OCI-LY1 (cell line): Measurements from ENCODE around the gene RCAN3.

Experiments used
- EZH2 ChIP-seq: fragments of 200-600 bp; sonication (generic), shearing (Covaris generic); IDR thresholded peaks from 2 replicates; pipeline ENCODE4 v1.8.0; 2017; ENCODE audit warnings: borderline replicate concordance, mixed run types, mild to moderate bottlenecking, antibody characterized with exemption, low read length, moderate library complexity, mixed read lengths
- TF ChIP-seq, protein P1 (sequence below): fragments of 200-600 bp; sonication (generic), shearing (Covaris generic); IDR thresholded peaks from 2 replicates; pipeline ENCODE4 v1.5.1; 2017; ENCODE audit warnings: mild to moderate bottlenecking, antibody characterized with exemption, low read length, moderate library complexity, mixed read lengths

DNA sequence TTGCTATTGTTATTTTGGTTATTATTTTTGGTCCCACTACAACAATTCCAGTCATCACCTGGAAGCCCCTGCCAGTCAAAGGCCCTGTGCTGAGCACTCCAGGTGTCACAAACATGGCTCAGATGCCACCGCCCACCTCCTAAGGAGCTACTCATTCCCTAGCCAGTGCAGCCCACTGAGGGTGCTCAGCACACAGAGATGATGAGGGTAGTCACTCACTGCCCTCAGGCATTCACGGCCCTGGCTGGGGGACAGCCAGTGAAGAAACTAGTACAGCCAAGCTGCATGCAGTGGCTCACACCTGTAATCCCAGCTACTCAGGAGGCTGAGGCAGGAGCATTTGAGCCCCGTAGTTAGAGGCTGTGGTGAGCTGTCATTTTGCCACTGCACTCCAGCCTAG, 44.8 kb upstream of the RCAN3 start:
- TF ChIP-seq, protein P1, sequence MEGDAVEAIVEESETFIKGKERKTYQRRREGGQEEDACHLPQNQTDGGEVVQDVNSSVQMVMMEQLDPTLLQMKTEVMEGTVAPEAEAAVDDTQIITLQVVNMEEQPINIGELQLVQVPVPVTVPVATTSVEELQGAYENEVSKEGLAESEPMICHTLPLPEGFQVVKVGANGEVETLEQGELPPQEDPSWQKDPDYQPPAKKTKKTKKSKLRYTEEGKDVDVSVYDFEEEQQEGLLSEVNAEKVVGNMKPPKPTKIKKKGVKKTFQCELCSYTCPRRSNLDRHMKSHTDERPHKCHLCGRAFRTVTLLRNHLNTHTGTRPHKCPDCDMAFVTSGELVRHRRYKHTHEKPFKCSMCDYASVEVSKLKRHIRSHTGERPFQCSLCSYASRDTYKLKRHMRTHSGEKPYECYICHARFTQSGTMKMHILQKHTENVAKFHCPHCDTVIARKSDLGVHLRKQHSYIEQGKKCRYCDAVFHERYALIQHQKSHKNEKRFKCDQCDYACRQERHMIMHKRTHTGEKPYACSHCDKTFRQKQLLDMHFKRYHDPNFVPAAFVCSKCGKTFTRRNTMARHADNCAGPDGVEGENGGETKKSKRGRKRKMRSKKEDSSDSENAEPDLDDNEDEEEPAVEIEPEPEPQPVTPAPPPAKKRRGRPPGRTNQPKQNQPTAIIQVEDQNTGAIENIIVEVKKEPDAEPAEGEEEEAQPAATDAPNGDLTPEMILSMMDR, result no peak
- TF ChIP-seq EZH2, result no peak
